Keratinocyte (primary cell): ENCODE results near the gene EXOC6B.

Source experiments
- EZH2 ChIP-seq: IDR thresholded peaks from one replicate; pipeline ENCODE4 v1.6.1; 2012; ENCODE audit warnings: inconsistent platforms, mild to moderate bottlenecking, low read length, moderate library complexity
- TF ChIP-seq, protein P1 (sequence below), 3 experiments: IDR thresholded peaks in 1 of 3; conservative IDR thresholded peaks in 1 of 3; optimal IDR thresholded peaks in 1 of 3; 2 replicates in 2 of 3; 3 replicates in 1 of 3; pipeline versions ENCODE3 to v1.5.1; 2011; ENCODE audit warnings: low read length in 3 of 3, mild to moderate bottlenecking in 3 of 3, moderate library complexity in 2 of 3, control low read depth in 1 of 3, inconsistent platforms in 1 of 3; ENCODE audit not compliant: insufficient read depth in 2 of 3; ENCODE audit errors: extremely low read depth in 1 of 3

DNA sequence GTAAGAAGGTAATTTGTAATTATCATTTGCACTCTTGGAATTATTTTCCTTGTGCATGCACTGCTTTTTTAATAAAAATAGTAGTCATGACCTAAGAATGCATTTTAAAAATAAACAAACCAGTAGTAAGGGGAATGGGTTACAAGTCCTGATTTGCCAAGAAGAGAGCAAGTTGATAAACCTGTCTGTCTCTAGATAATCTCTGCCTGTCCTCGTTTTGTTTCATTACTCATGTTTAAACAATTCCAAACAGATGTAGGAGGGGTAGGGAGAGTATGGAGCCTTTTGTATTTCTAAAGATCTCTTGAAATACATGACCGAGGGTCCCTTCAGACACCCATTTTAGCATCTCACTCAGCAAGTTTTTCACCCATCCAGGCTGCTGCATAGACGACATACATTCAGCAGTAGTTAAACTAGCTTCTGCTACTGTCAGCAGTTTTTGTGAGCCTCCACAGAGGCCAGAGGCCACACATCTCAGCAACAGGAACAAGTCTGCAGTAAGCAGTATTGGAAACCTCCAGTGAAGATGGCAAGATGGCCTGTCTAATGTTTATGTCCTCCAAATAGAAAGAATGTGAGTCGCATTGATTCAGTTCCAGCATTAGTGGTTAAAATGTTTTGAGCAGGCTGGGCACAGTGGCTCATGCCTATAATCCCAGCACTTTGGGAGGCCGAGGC lies 2.3 kb upstream of the EXOC6B start:
- TF ChIP-seq, protein P1, sequence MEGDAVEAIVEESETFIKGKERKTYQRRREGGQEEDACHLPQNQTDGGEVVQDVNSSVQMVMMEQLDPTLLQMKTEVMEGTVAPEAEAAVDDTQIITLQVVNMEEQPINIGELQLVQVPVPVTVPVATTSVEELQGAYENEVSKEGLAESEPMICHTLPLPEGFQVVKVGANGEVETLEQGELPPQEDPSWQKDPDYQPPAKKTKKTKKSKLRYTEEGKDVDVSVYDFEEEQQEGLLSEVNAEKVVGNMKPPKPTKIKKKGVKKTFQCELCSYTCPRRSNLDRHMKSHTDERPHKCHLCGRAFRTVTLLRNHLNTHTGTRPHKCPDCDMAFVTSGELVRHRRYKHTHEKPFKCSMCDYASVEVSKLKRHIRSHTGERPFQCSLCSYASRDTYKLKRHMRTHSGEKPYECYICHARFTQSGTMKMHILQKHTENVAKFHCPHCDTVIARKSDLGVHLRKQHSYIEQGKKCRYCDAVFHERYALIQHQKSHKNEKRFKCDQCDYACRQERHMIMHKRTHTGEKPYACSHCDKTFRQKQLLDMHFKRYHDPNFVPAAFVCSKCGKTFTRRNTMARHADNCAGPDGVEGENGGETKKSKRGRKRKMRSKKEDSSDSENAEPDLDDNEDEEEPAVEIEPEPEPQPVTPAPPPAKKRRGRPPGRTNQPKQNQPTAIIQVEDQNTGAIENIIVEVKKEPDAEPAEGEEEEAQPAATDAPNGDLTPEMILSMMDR (optimal IDR thresholded peaks at IDR 0.05 in 1 of 3, IDR thresholded peaks at IDR 0.05 in 1 of 3, conservative IDR thresholded peaks at IDR 0.05 in 1 of 3; ENCODE audit: extremely low read depth in 1 of 3, insufficient read depth in 2 of 3, low read length in 3 of 3): no peak
- no peak for TF ChIP-seq EZH2
